Hematopoietic multipotent progenitor cell treated with erythropoietin and hydrocortisone succinate and interleukin-3 and kit ligand, for 15 days (in vitro differentiated cells): ENCODE data around the gene NR3C2.
A peak's percentile ranks its signal among the peaks of the same experiment; 100 is the strongest.
"Not testable (repeated sequence)": the region's sequence is repeated elsewhere in the genome, so short reads cannot be mapped to it uniquely, and the experiment has no call there.

Experiments used
- DNase-seq: peaks from one replicate; pipeline ENCODE4 v3.0.0-alpha.2; 2015; ENCODE audit warnings: low spot score

NR3C2 gene

GRCh38 chr4:148367756-148368155, 74.5 kb downstream of the NR3C2 start:
- DNase-seq: no peak

GRCh38 chr4:148366251-148366650, 76.0 kb downstream of the NR3C2 start:
- peak; percentile 5 for DNase-seq

DNA sequence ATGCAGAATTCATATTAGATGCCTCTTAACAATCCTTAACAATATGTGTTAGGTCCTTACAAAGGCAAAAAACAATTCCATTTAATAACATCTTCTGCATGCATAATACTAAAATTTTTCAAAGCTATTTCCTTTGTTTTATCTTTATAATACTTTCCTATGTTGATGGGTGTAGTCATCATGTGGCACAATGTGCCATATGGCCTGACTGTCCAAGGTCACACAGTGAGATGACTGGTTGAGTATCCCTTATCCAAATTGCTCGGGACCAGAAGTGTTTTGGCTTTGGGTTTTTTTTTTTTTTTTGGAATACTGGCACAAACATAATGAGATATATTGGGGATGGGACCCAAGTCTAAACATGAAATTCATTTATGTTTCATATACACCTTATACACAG, 77.7 kb downstream of the NR3C2 start:
- DNase-seq: no peak

GRCh38 chr4:148359769-148360168, 82.4 kb downstream of the NR3C2 start:
- no peak for DNase-seq

DNA sequence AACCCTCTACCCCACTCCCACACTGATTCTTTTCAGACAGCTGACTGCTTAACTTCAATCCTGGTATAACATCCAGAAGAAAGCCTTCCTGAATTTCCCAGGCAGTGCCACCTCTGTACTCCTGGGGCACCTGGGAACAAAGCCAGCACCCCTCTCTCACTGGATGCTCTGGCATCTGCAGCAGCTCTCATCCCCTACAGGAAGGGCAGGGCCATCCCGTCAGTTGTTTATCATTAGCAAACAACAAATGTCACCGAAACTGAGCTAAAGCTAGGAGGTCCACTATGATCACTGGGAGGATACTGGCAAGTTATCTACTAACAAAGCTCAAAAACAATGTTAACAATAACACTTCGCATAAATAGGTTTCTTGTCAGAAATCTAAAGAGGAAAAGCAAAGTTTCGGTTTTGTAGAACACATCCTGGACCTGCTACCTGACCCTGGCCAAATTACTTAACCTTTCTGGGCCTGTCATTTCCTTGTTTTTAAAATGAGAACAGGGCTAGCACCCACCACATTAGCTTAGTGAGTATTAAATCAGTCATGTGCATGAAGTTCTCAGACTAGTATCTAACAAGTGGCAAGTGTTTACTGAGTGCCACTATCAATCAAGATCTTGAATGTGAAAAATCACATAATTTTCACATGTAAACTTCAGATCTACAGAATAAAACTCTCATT, 86.6 kb downstream of the NR3C2 start:
- DNase-seq: no peak

- no peak for DNase-seq
Observed at GRCh38 chr4:148354186-148354585, 88.0 kb downstream of the NR3C2 start.

DNA sequence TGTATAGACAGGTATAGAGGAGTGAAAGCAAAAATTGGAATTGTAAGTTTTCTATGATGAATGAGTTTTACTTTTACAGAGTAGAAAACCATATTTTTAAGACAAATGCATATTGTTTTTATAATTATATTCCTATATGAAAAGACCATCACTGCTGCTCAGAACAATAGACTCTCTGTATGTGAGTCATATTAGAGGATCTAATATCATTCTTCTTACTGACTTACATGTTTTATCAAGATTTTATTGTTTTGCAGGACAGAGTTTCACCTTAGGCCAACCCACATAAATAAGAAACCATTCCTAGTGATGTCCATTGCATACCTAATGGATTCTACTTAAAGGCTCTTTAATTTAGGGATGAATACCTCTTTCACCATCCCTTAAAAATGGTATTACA, 88.6 kb downstream of the NR3C2 start:
- no peak for DNase-seq

- no peak for DNase-seq
Observed at GRCh38 chr4:148349153-148349552, 93.1 kb downstream of the NR3C2 start.

- DNase-seq: no peak
Observed at GRCh38 chr4:148346657-148347056, 95.6 kb downstream of the NR3C2 start.

DNA sequence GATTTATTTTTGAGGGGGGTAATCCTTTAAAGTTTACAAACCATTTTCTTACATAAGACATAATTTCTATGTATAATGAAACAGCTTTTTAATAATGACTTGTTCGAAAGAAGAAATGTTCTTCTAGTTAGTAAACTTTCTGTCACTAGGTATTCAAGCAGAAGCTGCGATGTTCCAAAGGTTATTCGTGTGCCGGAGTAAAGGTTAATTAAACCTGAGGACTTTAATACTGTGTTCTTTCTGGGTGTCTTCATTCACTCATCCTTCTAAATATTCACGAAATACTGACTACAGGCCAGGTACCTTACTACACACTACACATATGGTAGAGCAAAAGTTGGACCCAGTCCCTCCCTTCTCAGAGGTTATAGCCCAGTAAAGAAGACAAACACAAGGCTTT, 96.7 kb downstream of the NR3C2 start:
- DNase-seq: no peak

GRCh38 chr4:148344941-148345340, 97.3 kb downstream of the NR3C2 start:
- DNase-seq: no peak

- no peak for DNase-seq
Observed at GRCh38 chr4:148344352-148344751, 97.9 kb downstream of the NR3C2 start.

DNA sequence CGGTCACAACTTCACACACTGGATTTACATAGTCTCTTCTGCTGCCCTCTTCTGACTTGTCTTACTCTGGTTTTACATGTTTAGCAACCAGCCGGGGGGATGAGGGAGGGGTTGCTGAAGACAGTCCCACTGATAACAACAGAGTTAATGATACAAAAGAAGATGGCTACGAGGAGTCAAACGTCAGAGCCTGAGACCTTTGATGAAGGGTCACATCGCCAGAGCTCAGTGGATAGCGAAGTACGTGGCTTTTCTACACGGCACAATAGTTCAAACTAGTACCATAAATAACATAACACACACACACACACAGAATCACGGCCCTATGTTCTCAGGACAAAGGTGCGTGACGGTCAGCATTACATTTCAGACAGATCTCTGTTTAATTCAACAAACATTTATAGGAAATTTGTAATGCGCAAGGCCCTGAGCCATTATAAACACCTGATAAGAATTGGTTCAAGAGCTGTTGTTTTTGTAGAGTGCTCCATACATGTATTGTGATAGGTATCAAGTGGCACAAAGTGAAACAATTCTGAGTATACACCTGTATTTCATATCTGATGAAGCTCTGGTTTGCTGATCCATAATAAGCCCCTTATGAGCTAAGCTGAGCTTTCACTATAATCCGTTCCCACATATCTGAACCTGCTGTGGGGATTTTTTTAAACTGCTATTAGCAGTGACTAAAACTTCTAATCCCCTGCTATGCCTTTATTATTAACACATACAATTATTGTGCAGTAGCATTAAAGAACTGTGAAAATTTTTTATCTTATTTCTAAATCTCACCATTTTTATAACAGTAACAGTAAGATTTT, 100.0 kb downstream of the NR3C2 start:
- DNase-seq: no peak

DNA sequence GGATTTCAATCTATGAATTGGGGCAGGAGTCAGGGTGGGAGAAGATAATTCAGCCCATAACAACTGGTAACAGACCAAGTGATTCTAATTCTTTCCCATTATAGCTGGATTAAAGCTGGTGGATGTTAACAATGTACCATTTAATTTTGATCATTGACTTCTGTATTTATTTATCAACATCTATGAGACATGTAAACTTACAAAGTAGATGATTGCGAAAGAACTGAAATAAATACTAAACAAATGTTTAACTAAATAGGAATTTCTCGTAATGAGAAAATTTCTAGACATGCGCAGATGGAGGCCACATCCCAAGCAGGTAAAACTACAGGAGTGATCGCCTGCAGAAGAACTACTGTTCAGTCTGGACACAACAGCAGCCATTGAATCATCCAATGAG, 107.1 kb downstream of the NR3C2 start:
- DNase-seq: no peak

- DNase-seq: no peak
Observed at GRCh38 chr4:148333265-148333664, 108.9 kb downstream of the NR3C2 start.

DNA sequence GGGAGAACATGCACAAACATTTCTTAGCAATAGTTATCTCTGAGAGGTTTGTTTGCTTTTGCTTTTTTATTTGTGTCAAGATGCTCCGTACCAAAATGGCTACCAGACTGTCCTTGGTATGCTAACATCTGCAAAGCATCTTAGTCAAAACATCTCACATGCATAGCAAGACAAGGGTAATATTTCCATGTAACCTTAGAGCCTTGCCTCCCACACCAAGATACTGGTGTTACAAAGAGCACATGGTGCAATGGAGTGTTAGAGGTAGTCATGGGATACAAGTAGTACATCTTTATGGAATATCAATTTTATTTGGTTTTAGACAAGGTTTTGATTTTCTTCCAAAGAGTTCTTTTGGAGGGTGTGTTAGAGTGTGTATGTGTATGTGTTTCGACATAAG, 109.7 kb downstream of the NR3C2 start:
- no peak for DNase-seq

DNA sequence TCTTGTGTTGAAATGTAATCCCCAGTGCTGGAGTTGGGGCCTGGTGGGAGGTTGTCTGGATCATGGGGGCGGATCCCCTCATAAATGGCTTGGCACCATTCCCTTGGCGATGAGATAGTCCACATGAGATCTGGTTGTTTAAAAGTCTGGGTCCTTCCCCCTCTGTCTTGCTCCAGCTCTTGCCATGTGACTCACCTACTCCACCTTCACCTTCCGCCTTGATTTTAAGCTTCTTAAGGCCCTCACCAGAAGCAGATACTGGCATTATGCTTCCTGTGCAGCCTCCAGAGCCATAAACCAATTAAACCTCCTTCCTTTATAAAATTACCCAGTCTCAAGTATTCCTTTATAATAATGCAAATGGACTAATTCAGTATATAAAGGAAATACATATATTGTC, 111.5 kb downstream of the NR3C2 start:
- DNase-seq: no peak

- DNase-seq: no peak
Observed at GRCh38 chr4:148330161-148330560, 112.1 kb downstream of the NR3C2 start.

DNA sequence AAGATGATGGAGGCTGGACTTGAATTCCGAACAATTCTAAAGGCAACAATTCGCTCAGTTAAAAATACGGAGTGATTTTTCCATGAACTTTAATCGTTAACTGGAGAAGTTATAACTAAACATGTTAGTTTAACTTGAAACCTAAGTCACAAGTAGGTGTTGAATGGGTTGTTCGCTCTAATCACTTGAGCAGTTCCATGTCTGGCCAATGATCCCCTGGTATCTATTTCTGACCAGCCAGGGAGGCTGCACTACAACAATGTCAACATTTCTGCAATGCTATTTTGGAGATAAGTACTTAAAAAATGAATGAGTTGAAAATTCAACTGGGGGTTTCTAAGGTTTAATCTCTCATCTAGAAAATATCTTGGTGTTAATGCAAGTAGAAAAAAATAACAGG, 112.5 kb downstream of the NR3C2 start:
- DNase-seq: no peak

GRCh38 chr4:148327683-148328082, 114.5 kb downstream of the NR3C2 start:
- no peak for DNase-seq

GRCh38 chr4:148323316-148323715, 118.9 kb downstream of the NR3C2 start:
- DNase-seq: not testable (repeated sequence)

- no peak for DNase-seq
Observed at GRCh38 chr4:148315049-148315448, 127.2 kb downstream of the NR3C2 start.

DNA sequence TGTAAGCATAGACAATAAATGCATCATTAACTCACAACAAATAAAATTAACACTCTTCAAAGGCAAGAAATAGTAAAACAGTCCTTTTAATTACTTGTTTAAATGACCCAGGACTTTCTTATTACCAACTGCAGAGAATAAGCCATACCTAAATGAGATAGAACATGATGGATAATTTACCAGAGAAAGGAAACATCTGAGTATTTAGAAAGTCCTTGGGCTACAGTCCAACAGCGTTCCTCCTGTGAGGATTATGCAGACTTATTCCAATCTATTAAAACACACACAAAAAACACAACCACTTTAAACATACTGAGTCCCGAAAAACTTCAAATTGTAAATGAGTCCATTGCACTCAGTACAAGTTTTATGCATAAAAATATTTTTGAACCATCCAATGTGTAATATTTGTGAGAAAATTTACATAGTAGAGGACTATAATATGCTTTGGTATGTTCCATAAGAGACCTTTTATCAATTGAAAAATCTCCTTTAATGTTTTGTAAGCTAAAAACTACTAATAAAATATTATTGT, 129.2 kb downstream of the NR3C2 start:
- no peak for DNase-seq
